Dermis microvascular lymphatic vessel endothelial cell (primary cell): ENCODE results near the gene SEMA4G. TPM values are rescaled to one million over a fixed set of nuclear protein-coding genes. Genes with fewer than 3 reads are reported as not detected.
"Not testable (repeated sequence)": the region's sequence is repeated elsewhere in the genome, so short reads cannot be mapped to it uniquely, and the experiment has no call there.

Source experiments
- DNase-seq, 2 donors: peaks; one replicate each; pipeline versions ENCODE4 v3.0.0 to v3.0.0-alpha.2; 2010; ENCODE audit warnings: low read depth in 2 of 2
- total RNA-seq: library from RNA; depleted of rRNA; stranded (reverse); fragments of >200 nt; gene quantifications from 2 replicates; pipeline ENCODE4 v1.2.1, GENCODE V29; 2014

The SEMA4G gene
- total RNA-seq, 1 donor from 2014 or later, result 0.77 TPM

- DNase-seq, result no peak
Observed at GRCh38 chr10:100970076-100970913, 991 bp downstream of the SEMA4G start.

- DNase-seq, result no peak
Observed at GRCh38 chr10:100970914-100971811, 1.9 kb downstream of the SEMA4G start.

- DNase-seq, result no peak
Observed at GRCh38 chr10:100972115-100972903, 3.0 kb downstream of the SEMA4G start.

- no peak for DNase-seq
Observed at GRCh38 chr10:100972904-100973535, 3.7 kb downstream of the SEMA4G start.

- not testable (repeated sequence) for DNase-seq
Observed at GRCh38 chr10:100975397-100975796, 6.1 kb downstream of the SEMA4G start.

GRCh38 chr10:100976906-100977305 lies 7.6 kb downstream of the SEMA4G start:
- no peak for DNase-seq

- DNase-seq, result no peak
Observed at GRCh38 chr10:100977436-100977835, 8.1 kb downstream of the SEMA4G start.

GRCh38 chr10:100978121-100978900 lies 9.0 kb downstream of the SEMA4G start:
- no peak for DNase-seq

- no peak for DNase-seq
Observed at GRCh38 chr10:100978901-100979195, 9.5 kb downstream of the SEMA4G start.

- DNase-seq, result no peak
Observed at GRCh38 chr10:100979791-100980272, 10.5 kb downstream of the SEMA4G start.

- no peak for DNase-seq
Observed at GRCh38 chr10:100980311-100980710, 11.0 kb downstream of the SEMA4G start.

GRCh38 chr10:100980711-100981110 lies 11.4 kb downstream of the SEMA4G start:
- no peak for DNase-seq

- no peak for DNase-seq
Observed at GRCh38 chr10:100981178-100981772, 12.0 kb downstream of the SEMA4G start.

GRCh38 chr10:100982916-100983830 lies 13.9 kb downstream of the SEMA4G start:
- no peak for DNase-seq

- no peak for DNase-seq
Observed at GRCh38 chr10:100983868-100984671, 14.8 kb downstream of the SEMA4G start.

- no peak for DNase-seq
Observed at GRCh38 chr10:100984672-100985177, 15.4 kb downstream of the SEMA4G start.

GRCh38 chr10:100985336-100985735 lies 16.0 kb downstream of the SEMA4G start:
- DNase-seq, result no peak

- no peak for DNase-seq
Observed at GRCh38 chr10:100986623-100986951, 17.3 kb downstream of the SEMA4G start.
